ENCODE data around the gene CD28.
"Not testable (repeated sequence)": the region's sequence is repeated elsewhere in the genome, so short reads cannot be mapped to it uniquely, and the experiment has no call there.

The CD28 gene

GRCh38 chr2:203785391-203786110, 79.1 kb downstream of the CD28 start:
- not testable (repeated sequence) for DNase-seq (ENCODE audit: low spot score)

DNA sequence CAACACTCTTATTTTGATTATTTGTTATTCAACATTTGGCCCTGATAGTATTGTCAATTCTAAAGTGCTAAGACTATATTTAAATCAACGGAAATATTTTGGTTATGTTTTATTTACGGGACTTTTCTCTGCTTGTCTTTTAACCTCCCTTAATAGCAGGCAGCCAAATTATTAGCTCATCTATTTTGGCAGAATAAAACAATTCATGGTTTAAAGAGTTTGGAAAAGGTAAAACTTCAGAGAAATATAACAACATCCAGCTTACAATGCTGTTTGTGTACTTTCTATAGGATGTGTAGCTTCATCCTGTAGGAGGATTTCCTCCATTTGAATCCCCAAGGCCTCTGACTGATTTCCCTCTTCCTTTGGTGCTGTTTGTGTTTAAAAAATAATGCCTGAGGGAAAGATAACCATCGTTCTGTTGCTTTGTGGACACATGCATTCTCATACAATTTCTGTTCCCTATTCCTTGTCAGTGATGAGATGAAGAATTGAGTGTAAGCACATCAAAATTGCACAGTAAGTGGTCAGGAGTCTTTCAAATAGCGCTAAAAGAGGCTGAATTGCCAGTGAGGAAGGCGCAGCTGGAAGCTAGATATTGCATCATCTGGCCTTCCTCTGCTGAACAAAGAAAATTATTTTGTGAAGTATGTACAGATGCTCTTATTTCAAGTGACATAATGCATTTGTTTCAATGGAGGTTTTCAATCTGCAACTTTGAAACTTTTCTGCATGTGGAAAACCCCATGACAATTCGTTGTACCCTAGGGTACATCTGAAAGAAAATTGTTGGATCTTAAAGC, 80.3 kb downstream of the CD28 start:
- DNase-seq (ENCODE audit: low spot score): no peak

DNA sequence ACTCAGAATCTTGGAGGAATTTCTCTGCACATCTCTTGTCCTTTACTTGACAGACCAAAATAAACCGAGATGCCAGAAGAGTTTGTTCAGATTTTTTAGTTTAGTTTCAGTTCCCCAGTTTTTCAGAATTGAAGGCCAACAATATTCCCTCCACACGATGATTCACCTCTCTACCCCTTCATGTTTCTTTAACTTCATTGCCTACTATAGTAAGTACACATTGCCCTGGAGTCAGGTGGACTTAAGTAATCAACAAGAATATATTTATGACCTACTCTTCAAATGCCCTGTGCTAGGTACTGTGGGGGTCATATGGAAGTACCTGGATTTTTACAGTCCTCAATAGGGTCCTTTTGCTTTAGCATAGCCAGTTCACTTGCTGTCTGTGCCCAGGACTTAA, 81.5 kb downstream of the CD28 start:
- DNase-seq (ENCODE audit: low spot score): no peak
